GM08714 (cell line): ENCODE data around the gene FOXC2.
A peak's percentile ranks its signal among the peaks of the same experiment; 100 is the strongest.

Experiments used
- H3K4me3 ChIP-seq: fragments of 200-500 bp; sonication (Bioruptor generic); 2 replicates; pipeline ENCODE4 v1.5.1; 2014; ENCODE audit warnings: mild to moderate bottlenecking, low read length, inconsistent platforms
- ZNF274 ChIP-seq: IDR thresholded peaks from 2 replicates; pipeline ENCODE4 v1.6.1; 2012; ENCODE audit warnings: mild to moderate bottlenecking, low read depth, low read length

FOXC2 gene

DNA sequence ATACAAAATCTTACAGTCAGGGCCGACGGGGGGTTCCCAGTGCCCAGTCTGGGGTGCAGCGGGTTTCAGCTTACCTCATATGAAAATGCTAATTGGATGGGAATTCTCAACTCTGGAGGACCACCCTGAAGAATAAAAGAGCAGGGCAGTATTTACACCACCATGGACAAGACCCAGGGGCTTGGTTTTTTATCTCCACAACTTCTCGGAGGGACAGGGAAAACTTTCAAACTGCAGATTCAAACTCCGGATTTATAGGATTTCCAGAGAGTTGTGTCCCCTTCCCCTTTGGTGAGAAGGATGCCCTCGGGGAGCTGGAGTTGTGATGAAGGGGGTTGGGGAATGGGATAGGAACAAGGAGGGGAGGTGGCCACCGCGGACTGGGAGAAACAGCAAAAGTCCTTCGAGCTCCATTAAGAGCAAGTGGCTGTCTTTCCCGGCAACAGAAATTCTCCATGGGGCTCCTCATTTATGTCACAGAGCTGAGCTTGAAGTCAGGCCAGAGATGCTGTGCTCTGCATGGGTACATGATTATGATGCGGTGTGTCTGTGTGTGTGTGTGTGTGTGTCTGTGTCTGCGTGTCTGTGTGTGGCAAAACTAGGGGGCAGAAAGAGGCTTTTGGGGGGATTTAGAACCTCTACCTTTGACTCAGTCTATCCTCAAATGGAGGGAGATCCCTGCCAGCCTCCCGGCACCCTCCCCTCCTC, 27.4 kb downstream of the FOXC2 start:
- no peak for TF ChIP-seq ZNF274
- no peak overlapping the region for H3K4me3 ChIP-seq

DNA sequence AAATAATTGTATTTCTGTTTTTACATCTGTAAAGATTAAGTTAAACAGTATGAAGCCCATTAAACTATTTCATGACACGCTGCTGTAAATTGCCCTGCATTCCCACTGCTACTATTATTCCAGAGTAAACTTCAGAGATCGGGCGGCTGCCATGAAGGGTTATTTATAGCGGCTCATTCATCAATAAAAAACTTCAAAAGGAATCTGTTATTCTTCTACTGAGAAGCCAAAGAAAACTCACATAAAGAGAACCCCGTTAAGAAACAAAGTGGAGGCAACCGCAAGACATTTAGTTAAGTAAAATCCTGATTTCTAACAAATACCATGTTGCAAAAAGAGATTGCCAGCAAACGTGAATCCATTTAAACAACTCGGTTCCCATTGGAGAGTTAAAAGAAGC, 28.1 kb downstream of the FOXC2 start:
- no peak overlapping the region for H3K4me3 ChIP-seq
- TF ChIP-seq ZNF274 = no peak

DNA sequence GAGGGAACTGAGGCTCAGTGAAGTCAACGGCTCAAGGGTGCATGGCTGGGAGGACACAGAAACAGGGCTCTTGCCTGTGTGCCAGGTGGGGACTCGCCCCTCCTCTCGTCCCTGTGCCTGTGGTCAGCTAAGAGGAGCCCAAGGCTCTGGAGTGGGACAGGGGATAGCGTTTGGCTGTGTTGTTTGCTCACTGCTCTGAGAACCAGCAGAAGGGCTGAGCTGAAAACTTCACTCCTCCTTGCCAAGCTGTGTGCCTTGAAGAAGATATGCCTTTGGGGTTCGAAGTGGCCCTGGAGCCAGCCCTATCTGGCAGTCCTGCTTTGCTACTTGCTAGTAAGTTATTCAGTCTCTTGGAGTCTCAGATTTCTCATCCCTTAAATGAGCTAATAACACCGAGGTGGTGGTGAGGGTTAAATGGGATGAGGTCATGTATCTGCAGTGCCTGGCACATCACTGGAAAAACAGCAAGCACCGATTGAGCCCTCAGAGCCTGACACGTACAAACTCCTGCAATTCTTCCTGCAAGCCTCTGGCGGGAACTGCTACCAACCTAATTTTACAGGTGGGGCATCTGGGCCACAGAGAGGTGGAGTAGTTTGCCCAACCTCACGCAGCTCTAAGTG, 29.5 kb downstream of the FOXC2 start:
- no peak for TF ChIP-seq ZNF274

DNA sequence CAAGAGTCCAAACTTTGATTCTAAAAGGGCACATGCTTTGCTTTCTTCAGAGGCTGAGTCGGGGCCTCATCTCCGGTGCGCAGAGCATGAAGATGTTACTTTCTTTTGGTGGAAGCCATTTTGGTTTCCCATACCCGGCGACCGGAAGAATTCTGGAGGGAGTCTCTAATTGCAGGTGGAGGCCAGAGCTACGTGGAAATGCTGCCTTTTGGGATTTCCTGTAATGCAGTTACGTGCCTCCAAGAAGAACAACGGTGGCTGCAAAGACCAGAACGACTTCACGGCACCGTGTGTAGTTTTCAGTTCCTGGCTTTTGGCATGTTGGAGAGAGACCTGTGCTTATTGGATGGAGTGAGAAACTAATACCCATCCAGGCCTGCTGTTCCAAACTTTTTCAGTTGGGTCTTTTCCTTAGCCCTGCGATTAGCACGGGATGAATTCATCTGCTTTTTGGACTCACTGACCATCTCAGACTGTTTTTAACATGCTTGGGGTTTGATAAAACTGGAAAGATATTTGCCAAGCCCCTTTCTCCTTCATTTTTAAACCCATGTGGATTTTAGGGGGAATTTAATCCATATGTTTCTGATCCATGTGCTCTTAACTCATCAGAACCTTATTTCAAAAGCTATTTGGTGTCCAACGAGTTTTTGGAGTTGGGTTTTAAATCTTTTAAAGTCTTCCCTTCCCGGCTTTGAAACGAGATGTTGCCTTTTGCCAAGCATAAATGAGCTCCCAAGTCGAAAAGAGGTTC, 30.7 kb downstream of the FOXC2 start:
- TF ChIP-seq ZNF274 = no peak
- H3K4me3 ChIP-seq = no peak overlapping the region

More for the DNA sequence above, 29.5 kb downstream of the FOXC2 start:
- H3K4me3 ChIP-seq = no peak overlapping the region

DNA sequence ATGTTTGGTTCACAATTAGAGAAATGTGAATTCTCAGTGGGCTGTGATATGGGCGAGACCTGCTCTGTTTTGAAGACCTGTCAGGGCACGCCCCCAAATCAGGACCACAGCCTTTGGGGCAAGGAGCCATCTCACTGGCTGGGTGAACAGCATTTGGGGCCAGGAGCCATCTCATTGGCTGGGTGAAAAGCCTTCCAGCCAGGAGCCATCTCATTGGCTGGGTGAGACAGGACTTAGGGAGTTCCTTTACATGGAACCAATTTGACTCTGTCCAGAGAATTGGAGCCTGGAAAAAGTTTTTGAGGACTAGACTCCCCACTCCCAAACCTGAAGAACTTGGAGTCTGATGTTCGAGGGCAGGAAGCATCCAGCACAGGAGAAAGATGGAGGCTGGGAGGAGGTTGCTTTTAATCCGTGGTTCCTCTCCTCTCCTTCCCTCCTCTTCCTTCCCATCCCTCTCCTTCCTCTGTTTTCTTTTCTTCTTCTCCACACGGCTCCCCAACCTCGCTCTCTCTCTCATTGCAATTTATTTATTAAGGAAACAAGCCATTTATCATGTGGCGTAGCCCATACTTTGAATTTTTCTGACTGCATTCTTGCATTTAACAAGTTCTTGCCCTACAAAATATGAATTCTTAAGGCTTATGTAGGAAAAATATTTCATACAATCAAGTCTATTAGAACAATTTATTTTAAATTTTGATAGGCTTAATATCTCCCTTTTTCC, 31.4 kb downstream of the FOXC2 start:
- no peak overlapping the region for H3K4me3 ChIP-seq
- TF ChIP-seq ZNF274 = no peak

DNA sequence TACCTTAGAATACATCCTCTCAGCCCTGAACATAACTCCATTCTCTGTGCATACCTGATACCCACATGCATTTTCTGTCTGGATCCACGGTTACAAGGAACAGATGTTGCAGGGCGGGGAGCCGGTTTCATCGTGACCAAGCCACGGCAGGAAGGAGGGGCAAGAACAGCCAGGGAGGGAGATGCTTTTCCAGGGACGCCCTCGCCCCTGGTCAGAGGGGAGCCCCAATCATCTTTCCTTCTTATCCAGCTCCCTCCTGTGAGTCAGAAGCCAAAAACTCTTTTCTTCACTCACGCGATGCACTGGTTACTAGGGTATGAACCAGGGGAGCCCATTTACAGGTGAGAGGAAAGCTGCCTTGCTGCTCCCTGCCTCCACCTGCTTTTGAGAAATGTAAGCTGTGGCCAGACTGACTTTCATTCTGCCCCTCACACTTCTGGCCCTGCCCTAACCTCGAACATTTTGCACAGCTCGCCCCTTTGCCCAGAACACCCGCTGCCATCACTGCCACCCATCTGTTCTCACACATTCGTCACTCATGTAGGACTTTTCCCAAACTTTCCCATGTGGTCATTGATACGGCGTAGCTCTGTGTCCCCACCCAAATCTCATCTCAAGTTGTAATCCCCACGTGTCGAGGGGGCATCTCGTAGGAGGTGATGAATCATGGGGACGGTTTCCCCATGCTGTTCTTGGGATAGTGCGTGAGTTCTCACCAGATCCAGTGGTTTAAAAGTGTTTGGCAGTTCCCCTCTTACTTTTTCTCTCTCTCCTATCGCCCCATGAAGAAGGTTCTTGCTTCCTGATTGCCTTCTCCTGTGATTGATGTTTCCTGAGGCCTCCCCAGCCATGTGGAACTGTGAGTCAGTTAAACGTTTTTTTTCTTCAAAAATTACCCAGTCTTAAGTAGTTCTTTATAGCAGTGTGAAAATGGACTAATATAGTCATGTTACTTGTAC, 32.3 kb downstream of the FOXC2 start:
- no peak overlapping the region for H3K4me3 ChIP-seq
- no peak for TF ChIP-seq ZNF274

DNA sequence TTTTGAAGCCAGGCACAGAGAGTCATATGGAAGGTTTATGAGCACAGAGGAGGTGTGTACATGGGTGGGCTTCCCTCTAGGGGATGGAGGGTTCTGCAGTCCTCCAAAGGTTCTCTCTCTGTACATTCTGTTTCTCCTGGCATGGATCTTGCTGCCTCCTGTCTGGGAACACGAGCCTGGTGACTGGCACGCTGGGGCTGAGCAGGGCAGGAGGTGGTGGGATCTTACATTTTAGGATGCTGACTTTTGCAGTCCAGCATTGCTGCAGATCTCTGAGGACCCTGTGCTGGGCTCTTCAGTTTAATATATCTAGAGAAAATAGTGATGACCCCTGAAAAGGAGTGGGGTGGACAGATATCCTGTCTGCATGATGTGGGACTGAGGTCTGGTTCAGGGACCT, 34.7 kb downstream of the FOXC2 start:
- no peak overlapping the region for H3K4me3 ChIP-seq
- TF ChIP-seq ZNF274 = no peak

DNA sequence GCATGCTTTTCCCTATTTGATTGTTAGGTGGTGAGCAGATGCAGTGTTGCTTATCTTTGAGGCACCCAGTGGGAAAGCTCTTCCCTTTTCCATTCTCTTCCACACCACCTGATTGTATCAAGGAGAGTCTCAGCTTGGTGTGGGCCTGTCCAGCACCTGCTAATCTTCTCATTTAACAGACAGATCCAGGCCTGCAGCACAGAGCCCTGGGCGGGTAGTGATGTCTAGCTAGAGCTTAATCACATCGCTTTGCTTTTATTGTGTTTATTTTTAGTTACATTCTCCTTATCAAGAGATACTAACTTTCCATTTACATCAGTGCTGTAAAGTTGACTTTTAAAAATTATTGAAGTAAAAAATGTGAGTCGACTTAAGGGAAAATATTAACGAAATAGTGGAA, 35.9 kb downstream of the FOXC2 start:
- no peak for TF ChIP-seq ZNF274

DNA sequence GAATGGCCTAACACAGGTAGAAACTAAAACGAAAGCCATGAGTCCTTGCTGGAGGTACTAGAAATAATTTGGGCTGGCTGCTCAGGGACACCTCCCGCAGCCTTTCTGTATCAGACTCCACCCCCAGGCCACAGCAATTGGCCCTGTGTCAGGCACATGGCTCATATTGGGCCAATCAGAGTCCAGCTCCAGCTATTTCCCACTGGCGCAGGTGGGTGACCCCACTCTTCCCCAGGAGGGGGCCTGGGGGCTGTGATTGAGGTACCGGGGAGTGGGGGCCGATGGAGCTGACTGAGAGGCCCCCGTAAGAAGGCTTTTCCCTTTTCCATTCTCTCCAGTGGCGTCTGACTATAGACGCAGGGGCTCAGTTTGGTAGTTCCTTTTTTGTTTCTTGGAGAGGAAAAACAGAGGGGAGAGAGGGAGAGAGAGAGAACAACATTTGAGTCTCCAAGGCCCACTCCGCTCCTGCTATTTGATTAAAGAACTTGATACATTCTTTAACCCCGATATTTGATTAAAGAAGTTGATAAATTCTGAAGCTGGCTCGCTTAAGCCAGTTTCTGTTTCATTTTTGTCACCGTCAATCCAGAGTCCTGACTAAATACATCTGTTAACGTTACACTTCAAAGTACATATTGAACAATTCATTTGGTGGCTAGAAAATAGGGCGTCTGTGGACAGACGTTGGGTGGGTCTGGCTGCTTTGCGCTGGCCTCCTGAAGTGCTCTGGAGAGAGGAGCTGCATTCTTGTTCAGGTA, 38.0 kb downstream of the FOXC2 start:
- peak overlapping the region; percentile 49; the same call in 1 of the 2 replicates for H3K4me3 ChIP-seq
- no peak for TF ChIP-seq ZNF274

More for the DNA sequence above, 35.9 kb downstream of the FOXC2 start:
- H3K4me3 ChIP-seq = no peak overlapping the region

DNA sequence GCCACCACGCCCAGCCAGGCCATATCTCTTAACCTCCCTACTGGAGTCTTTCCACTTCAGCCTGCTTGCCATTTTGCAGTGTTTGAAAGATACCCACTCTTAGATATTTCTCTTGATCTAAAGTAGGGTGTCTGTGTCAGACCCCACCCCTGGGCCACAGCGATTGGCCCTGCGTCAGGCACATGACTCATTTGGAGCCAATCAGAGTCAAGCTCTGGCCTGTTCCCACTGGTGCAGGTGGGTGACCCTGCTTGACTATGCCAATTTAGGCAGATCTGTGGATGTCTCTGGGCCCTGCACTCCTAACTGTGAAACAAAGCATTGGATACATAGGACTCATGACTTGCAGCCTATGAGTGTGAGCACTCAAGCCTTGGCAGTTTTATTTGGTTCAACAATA, 39.3 kb downstream of the FOXC2 start:
- no peak for TF ChIP-seq ZNF274

DNA sequence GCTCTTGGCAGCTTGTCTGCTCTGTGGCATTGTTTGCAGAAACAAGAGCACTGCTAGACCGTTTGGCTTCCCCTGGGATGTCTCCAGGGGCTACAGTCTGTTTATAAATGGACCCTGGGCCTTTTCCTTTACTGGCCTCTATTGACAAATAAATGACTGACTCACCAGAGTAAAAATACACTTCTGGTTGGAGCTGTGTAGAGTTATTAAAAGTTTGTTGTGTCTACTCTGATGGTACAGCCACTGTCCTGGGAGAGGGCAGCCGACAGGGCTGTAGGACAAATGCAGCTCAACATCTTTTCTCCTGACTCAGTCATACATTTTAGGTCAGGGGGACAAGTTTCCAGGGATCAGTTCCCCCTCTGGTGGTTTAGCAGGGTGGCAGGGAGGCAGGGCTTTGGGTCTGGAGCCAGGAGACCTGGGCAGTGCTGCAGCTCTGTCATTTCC, 41.7 kb downstream of the FOXC2 start:
- no peak for TF ChIP-seq ZNF274
- no peak overlapping the region for H3K4me3 ChIP-seq

More for the DNA sequence above, 39.3 kb downstream of the FOXC2 start:
- no peak overlapping the region for H3K4me3 ChIP-seq

DNA sequence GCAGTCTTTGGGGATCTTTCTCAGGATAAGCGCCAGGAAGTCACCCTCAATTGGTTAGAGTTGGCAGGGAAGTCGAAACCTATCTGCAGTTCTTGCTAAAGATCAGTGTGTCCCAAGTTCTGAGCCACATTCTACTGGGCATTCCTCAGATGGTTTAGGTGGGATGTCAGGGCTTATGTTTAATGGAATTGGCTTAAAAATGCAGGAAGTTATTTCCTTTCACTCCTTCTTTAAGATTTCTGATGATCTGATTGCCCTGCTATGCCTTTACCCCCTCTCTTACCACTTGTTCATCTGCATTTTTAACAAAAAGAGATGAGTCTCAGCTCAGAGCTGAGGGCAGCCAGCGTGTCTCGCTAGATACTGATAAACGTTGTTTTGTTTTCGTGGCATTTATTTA, 42.5 kb downstream of the FOXC2 start:
- no peak for TF ChIP-seq ZNF274
- no peak overlapping the region for H3K4me3 ChIP-seq
